A549 (cell line): Measurements from ENCODE around the gene EIF2B5.

Source experiments
- JUN ChIP-seq, 2 experiments: fragments of >200 bp; sonication (Bioruptor Twin); formaldehyde crosslinking; IDR thresholded peaks; 2 replicates in 1 of 2; 3 replicates in 1 of 2; pipeline ENCODE4 v1.6.1; 2016 to 2017
- TP53 ChIP-seq: fragments of 250-450 bp; sonication (Bioruptor Pico); IDR thresholded peaks from 2 replicates; pipeline ENCODE4 v1.5.0; 2021; ENCODE audit warnings: mild to moderate bottlenecking, moderate library complexity

GRCh38 chr3:184099806-184100686, 35.1 kb upstream of the EIF2B5 start:
- TF ChIP-seq TP53 (CRISPR knock-in tag) (no peak), JUN (IDR thresholded peaks at IDR 0.05) (no peak)
